GM12872 (cell line): Measurements from ENCODE around the gene SLAMF9.

Experiments
- CTCF ChIP-seq: IDR thresholded peaks from 3 replicates; pipeline ENCODE4 v1.5.1; 2011; ENCODE audit warnings: low read depth, mild to moderate bottlenecking, low read length, moderate library complexity; ENCODE audit not compliant: insufficient read depth

SLAMF9 gene

GRCh38 chr1:159955456-159955855 is 1.4 kb upstream of the SLAMF9 start:
- no peak for TF ChIP-seq CTCF

DNA sequence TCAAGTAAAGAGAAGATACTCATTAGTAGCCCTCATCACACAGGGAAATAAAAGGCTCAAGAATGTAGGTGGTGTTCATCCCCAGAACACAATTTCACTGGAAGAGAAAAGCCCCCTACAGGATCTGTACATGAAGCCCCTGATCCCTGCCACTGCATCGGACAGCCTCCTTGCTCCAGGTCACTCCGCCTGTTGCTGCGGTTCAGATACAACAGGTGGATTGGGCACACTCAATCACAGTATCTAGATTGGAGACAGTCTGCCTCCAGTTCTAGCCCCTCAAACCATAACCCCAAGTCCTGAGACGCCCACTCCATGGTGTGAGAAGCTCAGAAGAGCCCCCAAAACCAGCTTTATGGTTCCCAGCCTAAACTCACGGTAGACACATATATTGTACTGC is 1.1 kb downstream of the SLAMF9 start:
- TF ChIP-seq CTCF, result no peak

DNA sequence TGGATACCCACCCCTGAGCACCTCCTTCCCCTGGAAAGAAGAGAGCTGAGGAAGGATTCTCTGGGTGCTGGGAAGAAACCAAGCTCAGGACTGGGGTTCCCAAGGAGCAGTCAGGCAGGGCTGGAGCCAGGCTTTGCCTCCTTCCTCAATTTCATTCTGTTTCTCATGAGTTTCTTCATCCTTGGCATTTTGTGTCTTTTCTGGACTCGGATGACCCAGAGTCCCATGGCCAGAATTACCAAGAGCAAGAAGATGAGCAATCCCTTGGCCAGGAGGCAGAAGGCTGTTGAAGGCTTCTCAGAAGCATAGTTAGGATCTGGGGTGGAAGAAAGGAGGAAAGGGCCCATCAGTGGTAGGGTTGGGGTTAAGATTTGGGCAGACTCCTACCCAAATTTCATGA is 2.5 kb downstream of the SLAMF9 start:
- TF ChIP-seq CTCF, result no peak

- no peak for TF ChIP-seq CTCF
Measured at GRCh38 chr1:159951016-159951415, 3.0 kb downstream of the SLAMF9 start.

DNA sequence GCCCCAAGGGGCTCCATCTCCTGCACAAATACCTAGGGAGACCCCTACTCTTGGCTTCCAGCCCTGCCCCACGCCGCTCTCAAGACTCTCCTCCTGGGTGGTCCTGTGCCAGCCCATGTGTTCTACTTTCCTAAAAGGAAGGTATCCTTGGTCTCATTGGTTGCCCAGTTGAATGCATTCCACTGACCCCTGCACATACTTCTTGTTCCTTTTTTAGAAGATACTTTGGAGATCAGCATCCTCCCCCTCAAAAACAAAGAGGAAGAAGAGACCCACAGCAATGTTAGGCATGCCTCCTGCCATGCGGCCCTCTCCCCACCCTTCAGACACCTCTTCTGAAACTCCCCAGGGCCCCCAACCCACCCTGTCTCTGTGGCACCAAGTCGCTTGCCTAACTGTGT is 4.1 kb downstream of the SLAMF9 start:
- no peak for TF ChIP-seq CTCF

DNA sequence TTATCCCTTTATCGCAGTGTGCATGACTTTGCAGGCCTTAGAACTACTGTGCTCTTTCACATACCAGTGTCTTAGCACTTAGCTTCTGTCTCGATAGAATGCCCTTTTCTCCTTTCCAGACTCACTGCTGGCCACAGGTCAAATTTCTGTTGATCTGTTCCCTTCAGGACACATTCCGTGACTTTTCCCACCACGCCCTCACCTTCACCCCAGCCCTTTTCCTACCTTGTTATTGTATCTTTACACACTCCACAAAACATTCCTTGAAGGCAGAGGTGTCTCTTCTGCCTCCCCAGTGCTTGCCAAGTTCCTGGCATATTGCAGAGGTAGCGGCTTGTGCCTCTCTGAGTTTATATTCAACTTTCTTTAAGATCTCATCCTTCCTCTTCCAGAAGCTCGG is 4.9 kb downstream of the SLAMF9 start:
- no peak for TF ChIP-seq CTCF

DNA sequence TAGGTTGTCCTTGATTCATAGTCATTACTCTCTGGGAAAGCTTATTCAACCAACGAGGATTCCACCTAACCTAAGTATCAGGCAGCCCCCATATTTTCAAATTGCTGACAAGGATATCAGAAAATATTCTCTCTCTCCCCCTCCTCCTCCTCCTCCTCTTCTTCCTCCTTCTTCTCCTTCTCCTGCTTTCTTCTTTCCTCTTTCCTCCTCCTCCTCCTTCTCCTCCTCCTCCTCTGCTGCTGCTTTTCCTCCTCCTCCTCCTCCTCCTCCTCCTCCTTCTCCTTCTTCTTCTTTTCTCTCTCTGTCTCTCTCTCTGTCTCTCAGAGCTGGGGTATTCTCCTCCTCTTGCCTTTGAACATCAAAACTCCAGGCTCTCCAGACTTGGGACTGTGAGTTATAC is 6.1 kb downstream of the SLAMF9 start:
- no peak for TF ChIP-seq CTCF
